ENCODE measurements around the gene HSD17B1. TPM values are rescaled to one million over a fixed set of nuclear protein-coding genes. Genes with fewer than 3 reads are reported as not detected.
"Not testable (repeated sequence)": the region's sequence is repeated elsewhere in the genome, so short reads cannot be mapped to it uniquely, and the experiment has no call there.

HSD17B1 gene
- 0.78 TPM for polyA plus RNA-seq (2012; ENCODE audit: missing spikeins)

DNA sequence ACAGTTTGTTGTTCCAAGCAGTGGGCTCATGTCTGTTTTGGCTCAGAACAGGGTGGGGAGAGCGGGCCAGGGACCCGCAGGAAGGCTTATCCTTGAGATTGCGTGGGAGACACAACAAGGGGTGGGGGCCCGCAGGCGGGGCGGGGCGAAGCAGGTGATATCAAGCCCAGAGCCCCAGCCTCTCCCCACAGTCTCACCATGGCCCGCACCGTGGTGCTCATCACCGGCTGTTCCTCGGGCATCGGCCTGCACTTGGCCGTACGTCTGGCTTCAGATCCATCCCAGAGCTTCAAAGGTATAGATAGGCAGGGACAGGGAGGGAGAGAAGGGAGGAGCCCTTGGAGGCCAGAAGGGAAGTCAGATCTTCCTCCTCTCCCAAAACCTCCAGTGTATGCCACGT is at the start of gene HSD17B1:
TSS of gene HSD17B1 (plus strand) at position 188 of the 400 bp plus-strand sequence. CDS start at position 199, 11 bp downstream.
- not testable (repeated sequence) for DNase-seq (ENCODE audit: insufficient read length); FAIRE-seq

- TF ChIP-seq TAF1 (IDR thresholded peaks at IDR 0.05; ENCODE audit: borderline replicate concordance, low read depth, low read length) (no peak), POLR2AphosphoS5 (IDR thresholded peaks at IDR 0.05; ENCODE audit: low read depth, low read length) (no peak), POLR2A (IDR thresholded peaks at IDR 0.05; ENCODE audit: low read depth, low read length) (no peak)
- FAIRE-seq (no peak), DNase-seq (ENCODE audit: insufficient read length) (no peak)
Observed at GRCh38 chr17:42502926-42503325, 49.8 kb upstream of the HSD17B1 start.

DNA sequence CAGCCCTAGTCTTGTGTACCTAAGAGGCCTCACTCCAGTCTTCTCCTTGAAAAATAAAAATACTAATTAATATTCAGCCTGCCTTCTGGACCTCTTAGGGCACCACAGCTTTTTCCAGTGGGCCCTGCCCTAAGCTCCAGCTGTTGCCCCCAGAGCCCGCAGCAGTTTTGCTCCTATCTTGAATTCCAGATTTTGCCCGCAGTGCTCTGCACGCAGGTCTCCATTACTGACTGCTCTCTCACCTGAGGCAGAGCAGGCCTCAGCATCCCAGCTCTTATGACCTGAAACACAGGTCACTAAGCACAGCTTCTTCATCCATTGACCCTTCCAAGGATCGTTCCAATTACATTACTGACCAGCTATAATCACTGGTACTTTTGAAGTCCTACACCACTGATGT is 45.1 kb upstream of the HSD17B1 start:
- no peak for FAIRE-seq
- TF ChIP-seq POLR2A (IDR thresholded peaks at IDR 0.05; ENCODE audit: low read depth, low read length) (no peak), POLR2AphosphoS5 (IDR thresholded peaks at IDR 0.05; ENCODE audit: low read depth, low read length) (no peak), TAF1 (IDR thresholded peaks at IDR 0.05; ENCODE audit: borderline replicate concordance, low read depth, low read length) (no peak)
- no peak for DNase-seq (ENCODE audit: insufficient read length)

GRCh38 chr17:42508426-42509165 is 44.1 kb upstream of the HSD17B1 start:
- FAIRE-seq: no peak
- TF ChIP-seq TAF1 (IDR thresholded peaks at IDR 0.05; ENCODE audit: borderline replicate concordance, low read depth, low read length): no peak
- no peak for DNase-seq (ENCODE audit: insufficient read length)

DNA sequence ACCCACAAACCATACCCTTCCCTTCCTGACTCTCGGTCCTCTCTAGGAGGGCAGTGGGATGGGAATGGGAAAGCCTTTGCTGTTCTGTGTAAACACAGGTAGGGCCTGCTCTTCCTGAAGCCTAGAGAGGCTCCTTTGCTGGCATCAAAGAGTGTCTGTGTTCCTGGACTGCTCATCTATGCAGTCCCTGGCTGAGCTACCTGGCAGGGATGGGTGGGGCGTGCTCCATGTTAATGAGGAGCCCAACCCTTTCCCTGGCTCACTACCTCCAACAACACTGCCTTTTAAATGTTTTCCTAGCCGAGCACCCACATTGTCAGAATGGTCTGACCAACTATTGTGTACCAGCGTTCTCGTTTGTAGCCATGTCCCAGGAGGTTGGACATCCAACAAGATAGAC is 43.3 kb upstream of the HSD17B1 start:
- no peak for TF ChIP-seq POLR2AphosphoS5 (IDR thresholded peaks at IDR 0.05; ENCODE audit: low read depth, low read length)
- no peak for TF ChIP-seq TAF1 (IDR thresholded peaks at IDR 0.05; ENCODE audit: borderline replicate concordance, low read depth, low read length)
- TF ChIP-seq POLR2A (IDR thresholded peaks at IDR 0.05; ENCODE audit: low read depth, low read length): no peak
- DNase-seq (ENCODE audit: insufficient read length): no peak
- no peak for FAIRE-seq

GRCh38 chr17:42509841-42510240 is 42.9 kb upstream of the HSD17B1 start:
- no peak for FAIRE-seq

GRCh38 chr17:42512246-42512645 is 40.5 kb upstream of the HSD17B1 start:
- DNase-seq (ENCODE audit: insufficient read length): no peak
- FAIRE-seq: no peak
- TF ChIP-seq TAF1 (IDR thresholded peaks at IDR 0.05; ENCODE audit: borderline replicate concordance, low read depth, low read length): no peak

More at GRCh38 chr17:42509841-42510240, 42.9 kb upstream of the HSD17B1 start:
- no peak for TF ChIP-seq TAF1 (IDR thresholded peaks at IDR 0.05; ENCODE audit: borderline replicate concordance, low read depth, low read length)
- TF ChIP-seq POLR2AphosphoS5 (IDR thresholded peaks at IDR 0.05; ENCODE audit: low read depth, low read length): no peak
- no peak for TF ChIP-seq POLR2A (IDR thresholded peaks at IDR 0.05; ENCODE audit: low read depth, low read length)
- DNase-seq (ENCODE audit: insufficient read length): no peak

DNA sequence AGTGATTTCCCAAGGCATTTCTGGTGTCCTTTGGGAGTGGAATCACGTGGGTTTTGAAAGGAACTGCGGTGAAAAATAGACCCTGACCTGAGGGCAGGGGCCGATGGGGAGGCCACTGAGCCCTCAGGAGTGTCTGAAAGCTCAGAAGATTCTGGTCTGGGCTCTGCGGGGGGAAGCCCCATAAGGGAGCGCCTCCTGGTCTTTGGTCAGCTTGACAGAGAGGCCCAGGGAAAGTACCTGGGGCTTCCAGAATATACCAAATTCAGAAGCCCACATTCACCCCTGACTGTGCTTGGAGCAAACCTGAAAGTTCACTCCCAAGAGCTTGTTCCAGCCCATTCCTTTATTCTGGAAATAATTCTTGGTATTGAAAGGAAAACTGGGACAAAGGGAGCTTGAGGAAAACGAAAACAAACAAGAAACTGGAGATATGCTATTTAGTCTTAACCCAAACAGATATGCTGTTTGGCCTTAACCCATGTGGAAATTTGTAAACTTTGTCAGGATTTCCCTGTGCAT is 39.9 kb upstream of the HSD17B1 start:
- FAIRE-seq: peak; percentile 71
- TF ChIP-seq POLR2A (IDR thresholded peaks at IDR 0.05; ENCODE audit: low read depth, low read length) (no peak), TAF1 (IDR thresholded peaks at IDR 0.05; ENCODE audit: borderline replicate concordance, low read depth, low read length) (no peak), POLR2AphosphoS5 (IDR thresholded peaks at IDR 0.05; ENCODE audit: low read depth, low read length) (no peak)
- peak; percentile 64 for DNase-seq (ENCODE audit: insufficient read length)

- FAIRE-seq (no peak), DNase-seq (ENCODE audit: insufficient read length) (no peak)
- no peak for TF ChIP-seq POLR2AphosphoS5 (IDR thresholded peaks at IDR 0.05; ENCODE audit: low read depth, low read length)
- TF ChIP-seq TAF1 (IDR thresholded peaks at IDR 0.05; ENCODE audit: borderline replicate concordance, low read depth, low read length): no peak
- no peak for TF ChIP-seq POLR2A (IDR thresholded peaks at IDR 0.05; ENCODE audit: low read depth, low read length)
Observed at GRCh38 chr17:42513686-42514085, 39.0 kb upstream of the HSD17B1 start.

DNA sequence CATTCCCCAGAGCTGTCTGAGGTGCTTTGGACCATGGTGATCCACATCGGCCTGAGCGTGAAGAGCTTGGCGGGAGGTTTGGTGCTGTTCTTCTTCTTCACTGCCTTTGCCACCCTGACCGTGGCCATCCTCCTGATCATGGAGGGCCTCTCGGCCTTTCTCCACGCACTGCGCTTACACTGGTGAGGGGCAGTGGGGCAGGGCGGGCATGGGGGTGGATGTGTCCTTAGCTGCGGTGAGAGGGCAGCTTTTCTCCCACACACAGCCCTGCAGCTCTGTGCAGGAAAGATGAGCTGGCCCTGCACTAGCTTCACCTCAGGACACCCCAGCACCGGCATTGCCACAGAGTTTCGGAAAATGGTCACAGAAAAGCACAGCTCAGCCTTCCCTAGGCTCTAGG is 38.4 kb upstream of the HSD17B1 start:
- FAIRE-seq: no peak
- TF ChIP-seq POLR2AphosphoS5 (IDR thresholded peaks at IDR 0.05; ENCODE audit: low read depth, low read length) (no peak), POLR2A (IDR thresholded peaks at IDR 0.05; ENCODE audit: low read depth, low read length) (no peak), TAF1 (IDR thresholded peaks at IDR 0.05; ENCODE audit: borderline replicate concordance, low read depth, low read length) (no peak)
- DNase-seq (ENCODE audit: insufficient read length): no peak

GRCh38 chr17:42514867-42515266 is 37.9 kb upstream of the HSD17B1 start:
- FAIRE-seq (no peak), DNase-seq (ENCODE audit: insufficient read length) (no peak)
- TF ChIP-seq POLR2AphosphoS5 (IDR thresholded peaks at IDR 0.05; ENCODE audit: low read depth, low read length) (no peak), TAF1 (IDR thresholded peaks at IDR 0.05; ENCODE audit: borderline replicate concordance, low read depth, low read length) (no peak)

DNA sequence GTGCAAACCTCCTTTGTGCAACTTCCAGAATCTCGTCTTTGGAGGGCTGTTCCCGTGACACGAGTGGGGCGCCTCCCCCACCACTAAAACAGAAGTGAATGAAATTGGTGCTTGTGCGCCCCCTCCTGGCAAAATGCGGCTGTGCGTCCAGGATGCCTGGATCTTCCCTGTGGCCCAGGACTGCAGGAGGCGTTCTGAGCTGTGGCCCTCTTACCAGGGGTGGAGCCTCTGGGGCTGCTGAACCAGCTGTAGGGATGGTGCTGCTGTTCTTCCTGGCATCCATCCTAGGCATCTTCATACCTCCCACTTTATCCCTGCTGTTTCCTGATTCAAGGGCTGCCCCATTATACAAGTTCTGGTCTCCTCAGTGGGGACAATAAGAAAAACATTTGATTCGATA is 35.2 kb upstream of the HSD17B1 start:
- TF ChIP-seq POLR2A (IDR thresholded peaks at IDR 0.05; ENCODE audit: low read depth, low read length): no peak
- no peak for TF ChIP-seq TAF1 (IDR thresholded peaks at IDR 0.05; ENCODE audit: borderline replicate concordance, low read depth, low read length)
- no peak for TF ChIP-seq POLR2AphosphoS5 (IDR thresholded peaks at IDR 0.05; ENCODE audit: low read depth, low read length)
- FAIRE-seq: peak; percentile 72
- peak; percentile 73 for DNase-seq (ENCODE audit: insufficient read length)
